Erythroblast (primary cell): ENCODE measurements around the gene GRIK1.

Source experiments
- GATA1 ChIP-seq: IDR thresholded peaks from 2 replicates; pipeline ENCODE4 v1.6.1; 2011; ENCODE audit warnings: low read depth, mild to moderate bottlenecking, control low read depth, low read length, moderate library complexity
- POLR2A ChIP-seq: IDR thresholded peaks from 2 replicates; pipeline ENCODE4 v1.6.1; 2011; ENCODE audit warnings: mild to moderate bottlenecking, low read length

GRCh38 chr21:29504751-29505321, 435.0 kb downstream of the GRIK1 start:
- TF ChIP-seq POLR2A (no peak), GATA1 (no peak)
